Colonic mucosa (tissue), 4 donors: ENCODE results near the gene CDHR1. TPM values are rescaled to one million over a fixed set of nuclear protein-coding genes. Genes with fewer than 3 reads are reported as not detected.

Source experiments
- DNase-seq: peaks from one replicate; pipeline ENCODE4 v3.0.0-alpha.2; 2020
- H3K27ac ChIP-seq: fragments of 200-600 bp; one replicate; pipeline ENCODE4 v1.8.0; 2021
- H3K27me3 ChIP-seq: fragments of 200-600 bp; one replicate; pipeline ENCODE4 v1.8.0; 2021
- H3K36me3 ChIP-seq: fragments of 200-600 bp; one replicate; pipeline ENCODE4 v1.8.0; 2021
- H3K4me1 ChIP-seq: fragments of 200-600 bp; one replicate; pipeline ENCODE4 v1.8.0; 2021; ENCODE audit warnings: mild to moderate bottlenecking
- H3K4me3 ChIP-seq: fragments of 200-600 bp; one replicate; pipeline ENCODE4 v1.8.0; 2021
- H3K9ac ChIP-seq, 2 donors: one replicate each; pipeline ENCODE4 v1.7.0; 2013; ENCODE audit warnings: control low read depth in 2 of 2, low read depth in 2 of 2, low read length in 2 of 2
- H3K9me3 ChIP-seq: fragments of 200-600 bp; one replicate; pipeline ENCODE4 v1.8.0; 2021
- CTCF ChIP-seq: fragments of 200-600 bp; IDR thresholded peaks from one replicate; pipeline ENCODE4 v1.8.0; 2022; ENCODE audit warnings: antibody characterized with exemption, mild to moderate bottlenecking
- intact Hi-C: fragments of 100-400 bp; cut with DNase I; formaldehyde crosslinking; loops from one replicate; pipeline ENCODE4 v1.14.1; 2022
- total RNA-seq, 2 donors: library from RNA; stranded (reverse); fragmentation: NEBNext Ultra II Directional in 1 of 2; extraction: Animal tissue kit (Norgen Biotek cat#: 25700) in 1 of 2; gene quantifications; one replicate each; pipeline ENCODE4 v1.2.1, GENCODE V29; 2021
- donor health status: healthy.
- donor health status: DM: no; HTN: no; CAD: no.
- donor health status: DM: no; HTN: no; CAD: no.

CDHR1 gene
- total RNA-seq, 2 donors from 2014 or later = 99.3 to 105 TPM

DNA sequence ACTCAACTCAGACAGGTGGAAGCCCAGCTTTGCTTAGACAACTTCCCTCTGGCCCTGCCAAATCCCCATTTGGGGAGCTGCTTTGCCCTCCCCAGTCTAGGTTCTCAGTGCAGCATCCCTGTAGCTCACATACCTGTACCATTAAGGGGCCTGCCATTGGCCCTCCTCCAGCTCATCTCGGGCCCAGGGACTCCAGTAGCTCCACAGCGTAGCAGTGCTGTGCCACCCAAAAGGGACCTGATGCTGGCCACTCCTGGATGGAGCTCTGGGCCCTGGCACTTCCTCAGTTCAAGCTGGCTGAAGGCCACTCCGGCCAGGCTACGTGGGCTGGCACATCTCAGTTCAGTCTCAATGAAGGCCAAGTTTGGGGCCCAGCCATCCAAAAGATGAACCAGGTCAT, 39.6 kb downstream of the CDHR1 start:
- Histone ChIP-seq H3K27me3 (no peaks in the 10 kb centered on the region), H3K27ac (no peak overlapping the region), H3K4me1 (no peaks in the 10 kb centered on the region), H3K9ac (no peak overlapping the region), H3K4me3 (no peak overlapping the region), H3K9me3 (no peaks in the 10 kb centered on the region), H3K36me3 (no peaks in the 10 kb centered on the region)
- no peak for DNase-seq
- intact Hi-C loops = no loop called here
- no peak for TF ChIP-seq CTCF

DNA sequence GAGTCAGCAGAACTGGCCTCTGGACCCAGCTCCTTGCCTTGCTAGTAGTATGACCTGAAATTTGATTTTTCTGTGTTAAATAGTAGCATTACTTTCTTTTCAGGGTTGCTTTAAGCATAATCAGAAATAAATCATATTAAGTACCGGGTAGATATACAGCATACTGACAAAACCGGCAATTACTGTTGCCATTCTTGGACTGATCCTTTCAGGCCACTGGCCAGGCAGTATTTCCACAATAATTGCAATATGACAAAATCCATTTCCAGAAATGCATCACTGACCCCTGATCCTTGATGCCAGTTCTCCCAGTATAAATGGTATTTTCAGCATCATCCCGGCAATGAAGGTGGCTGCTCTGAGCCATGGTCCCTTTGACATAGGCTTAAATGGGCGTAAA, 40.1 kb downstream of the CDHR1 start:
- no peak for TF ChIP-seq CTCF
- no peak overlapping the region for H3K27ac ChIP-seq

DNA sequence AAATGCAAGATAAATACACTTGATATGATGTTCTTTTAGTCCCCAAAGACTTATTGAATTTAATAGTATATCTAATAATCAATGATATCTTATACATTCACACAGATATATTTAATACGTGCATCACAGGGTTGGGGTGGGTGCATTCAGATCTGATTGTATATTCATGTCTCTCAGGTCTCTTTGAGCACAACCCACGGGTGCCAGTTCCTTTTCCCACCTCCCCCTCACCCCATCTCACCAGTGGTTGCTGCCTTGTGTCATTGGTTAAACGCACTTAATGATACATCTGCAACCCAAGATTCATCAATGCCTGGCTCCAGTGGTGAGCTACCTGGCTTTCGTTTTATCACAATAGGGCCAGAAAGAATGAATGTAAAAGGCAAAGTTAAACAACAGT, 40.8 kb downstream of the CDHR1 start:
- Histone ChIP-seq H3K27me3 (no peaks in the 10 kb centered on the region), H3K4me3 (no peak overlapping the region), H3K27ac (no peak overlapping the region), H3K9ac (no peak overlapping the region), H3K4me1 (no peaks in the 10 kb centered on the region), H3K9me3 (no peaks in the 10 kb centered on the region), H3K36me3 (no peaks in the 10 kb centered on the region)
- TF ChIP-seq CTCF = no peak
- DNase-seq = no peak
- intact Hi-C loops = no loop called here

More for the DNA sequence above, 40.1 kb downstream of the CDHR1 start:
- Histone ChIP-seq H3K9ac (no peak overlapping the region), H3K4me1 (no peaks in the 10 kb centered on the region), H3K36me3 (no peaks in the 10 kb centered on the region), H3K4me3 (no peak overlapping the region), H3K9me3 (no peaks in the 10 kb centered on the region), H3K27me3 (no peaks in the 10 kb centered on the region)
- intact Hi-C loops = no loop called here
- DNase-seq = no peak

- intact Hi-C loops = no loop called here
- no peaks in the 10 kb centered on the region for H3K27me3 ChIP-seq
- H3K4me1 ChIP-seq = no peaks in the 10 kb centered on the region
- TF ChIP-seq CTCF = no peak
- no peaks in the 10 kb centered on the region for H3K36me3 ChIP-seq
- no peaks in the 10 kb centered on the region for H3K9me3 ChIP-seq
- H3K4me3 ChIP-seq = no peak overlapping the region
- no peak overlapping the region for H3K27ac ChIP-seq
- DNase-seq = no peak
- H3K9ac ChIP-seq = no peak overlapping the region
Measured at GRCh38 chr10:84236807-84237198, 42.5 kb downstream of the CDHR1 start.

DNA sequence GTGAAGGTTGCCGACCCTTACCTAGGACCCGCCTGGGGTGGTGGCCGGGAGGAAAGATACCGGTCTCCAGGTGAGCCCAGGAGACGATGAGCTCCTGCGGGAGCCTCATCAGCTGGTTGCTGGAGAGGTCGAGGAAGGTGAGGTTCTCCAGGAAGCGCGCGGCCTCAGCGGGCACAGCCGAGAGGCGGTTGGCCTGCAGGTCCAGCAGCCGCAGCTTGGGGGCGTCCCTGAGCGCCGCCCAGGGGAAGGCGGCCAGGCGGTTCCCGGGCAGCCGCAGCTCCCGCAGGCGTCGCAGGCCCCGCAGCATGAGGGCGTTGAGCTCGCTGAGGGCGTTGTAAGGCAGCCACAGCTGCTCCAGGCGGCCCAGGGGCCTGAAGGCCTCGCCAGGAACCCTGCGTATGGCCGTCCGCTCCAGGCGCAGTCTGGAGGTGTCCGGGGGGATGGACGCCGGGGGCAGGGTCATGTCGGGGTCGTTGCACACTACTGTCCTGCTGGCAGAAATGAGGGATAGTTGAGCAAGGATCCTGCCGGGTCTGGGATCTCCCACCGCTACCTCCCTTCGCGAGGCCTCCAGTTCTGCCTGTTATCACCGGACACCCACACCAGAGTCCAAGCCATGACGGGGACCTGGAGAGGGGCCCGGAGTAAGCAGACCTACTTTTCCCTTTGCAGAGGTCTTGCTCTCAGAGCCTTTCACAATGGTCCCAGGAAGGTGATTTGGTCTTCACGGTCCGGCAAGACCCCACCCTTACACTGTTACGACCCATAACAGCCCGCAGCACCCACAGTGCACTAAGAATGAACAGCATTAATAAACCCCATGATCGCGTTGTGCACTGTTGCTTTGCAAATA, 43.1 kb downstream of the CDHR1 start:
- Histone ChIP-seq H3K9me3 (no peaks in the 10 kb centered on the region), H3K27me3 (no peaks in the 10 kb centered on the region), H3K36me3 (no peaks in the 10 kb centered on the region), H3K9ac (no peak overlapping the region), H3K4me3 (no peak overlapping the region), H3K27ac (no peak overlapping the region), H3K4me1 (no peaks in the 10 kb centered on the region)
- no peak for DNase-seq
- TF ChIP-seq CTCF = no peak
- intact Hi-C loops = no loop called here
